ENCODE results near the gene SEMA6B.

SEMA6B gene

DNA sequence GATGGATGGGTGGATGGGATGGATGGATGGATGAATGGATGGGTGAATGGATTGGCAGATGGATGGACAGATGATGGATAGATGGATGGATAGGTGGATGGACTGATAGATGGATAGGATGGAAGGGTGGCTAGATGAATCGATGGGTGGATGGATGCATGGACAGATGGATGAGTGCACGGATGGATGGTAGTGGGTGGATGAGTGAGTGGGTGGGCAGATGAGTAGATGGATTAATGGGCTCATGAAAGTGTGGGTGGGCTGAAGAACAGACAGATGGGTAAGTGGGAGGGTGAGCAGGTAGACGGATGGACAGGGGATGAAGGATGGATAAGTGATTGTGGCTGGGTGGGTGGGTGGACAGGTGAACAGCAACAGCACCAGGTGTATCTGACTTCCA lies 5.7 kb downstream of the SEMA6B start:
- Mint-ChIP-seq H3K27me3 (ENCODE audit: low read depth) (peaks cover 8% of the 10 kb centered on the region), H3K4me1 (no peaks in the 10 kb centered on the region), H3K36me3 (ENCODE audit: low read depth) (peaks cover 36% of the 10 kb centered on the region), H3K9me3 (no peaks in the 10 kb centered on the region), H3K4me3 (no peak overlapping the region), H3K27ac (no peak overlapping the region)
- TF ChIP-seq, protein P1, sequence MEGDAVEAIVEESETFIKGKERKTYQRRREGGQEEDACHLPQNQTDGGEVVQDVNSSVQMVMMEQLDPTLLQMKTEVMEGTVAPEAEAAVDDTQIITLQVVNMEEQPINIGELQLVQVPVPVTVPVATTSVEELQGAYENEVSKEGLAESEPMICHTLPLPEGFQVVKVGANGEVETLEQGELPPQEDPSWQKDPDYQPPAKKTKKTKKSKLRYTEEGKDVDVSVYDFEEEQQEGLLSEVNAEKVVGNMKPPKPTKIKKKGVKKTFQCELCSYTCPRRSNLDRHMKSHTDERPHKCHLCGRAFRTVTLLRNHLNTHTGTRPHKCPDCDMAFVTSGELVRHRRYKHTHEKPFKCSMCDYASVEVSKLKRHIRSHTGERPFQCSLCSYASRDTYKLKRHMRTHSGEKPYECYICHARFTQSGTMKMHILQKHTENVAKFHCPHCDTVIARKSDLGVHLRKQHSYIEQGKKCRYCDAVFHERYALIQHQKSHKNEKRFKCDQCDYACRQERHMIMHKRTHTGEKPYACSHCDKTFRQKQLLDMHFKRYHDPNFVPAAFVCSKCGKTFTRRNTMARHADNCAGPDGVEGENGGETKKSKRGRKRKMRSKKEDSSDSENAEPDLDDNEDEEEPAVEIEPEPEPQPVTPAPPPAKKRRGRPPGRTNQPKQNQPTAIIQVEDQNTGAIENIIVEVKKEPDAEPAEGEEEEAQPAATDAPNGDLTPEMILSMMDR (IDR thresholded peaks at IDR 0.05; ENCODE audit: unreplicated experiment in 3 of 3): no peak

GRCh38 chr19:4553092-4553695 lies 6.3 kb downstream of the SEMA6B start:
- Mint-ChIP-seq H3K9me3 (no peaks in the 10 kb centered on the region), H3K4me3 (no peak overlapping the region), H3K27me3 (ENCODE audit: low read depth) (peaks cover 8% of the 10 kb centered on the region), H3K4me1 (no peaks in the 10 kb centered on the region), H3K36me3 (ENCODE audit: low read depth) (peaks cover 36% of the 10 kb centered on the region), H3K27ac (no peak overlapping the region)
- TF ChIP-seq, protein P1 (IDR thresholded peaks at IDR 0.05; ENCODE audit: unreplicated experiment in 3 of 3): no peak

DNA sequence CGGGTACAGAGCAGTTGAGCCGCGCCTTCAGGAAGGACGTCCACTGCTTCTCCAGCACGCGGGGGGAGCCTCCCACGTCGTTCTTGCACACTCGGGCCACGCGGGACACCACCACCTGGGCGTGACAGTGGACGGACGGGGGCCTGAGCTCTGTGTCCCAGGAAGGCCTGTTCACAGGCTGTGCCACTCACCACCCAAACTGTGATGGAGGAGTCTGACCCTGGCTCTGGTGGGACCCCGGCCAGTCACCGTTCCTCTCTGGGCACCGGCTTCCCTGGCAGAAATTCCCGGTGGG lies 7.0 kb downstream of the SEMA6B start:
- peaks cover 7% of the 10 kb centered on the region for H3K27me3 Mint-ChIP-seq (ENCODE audit: low read depth)
- H3K27ac Mint-ChIP-seq: no peak overlapping the region

DNA sequence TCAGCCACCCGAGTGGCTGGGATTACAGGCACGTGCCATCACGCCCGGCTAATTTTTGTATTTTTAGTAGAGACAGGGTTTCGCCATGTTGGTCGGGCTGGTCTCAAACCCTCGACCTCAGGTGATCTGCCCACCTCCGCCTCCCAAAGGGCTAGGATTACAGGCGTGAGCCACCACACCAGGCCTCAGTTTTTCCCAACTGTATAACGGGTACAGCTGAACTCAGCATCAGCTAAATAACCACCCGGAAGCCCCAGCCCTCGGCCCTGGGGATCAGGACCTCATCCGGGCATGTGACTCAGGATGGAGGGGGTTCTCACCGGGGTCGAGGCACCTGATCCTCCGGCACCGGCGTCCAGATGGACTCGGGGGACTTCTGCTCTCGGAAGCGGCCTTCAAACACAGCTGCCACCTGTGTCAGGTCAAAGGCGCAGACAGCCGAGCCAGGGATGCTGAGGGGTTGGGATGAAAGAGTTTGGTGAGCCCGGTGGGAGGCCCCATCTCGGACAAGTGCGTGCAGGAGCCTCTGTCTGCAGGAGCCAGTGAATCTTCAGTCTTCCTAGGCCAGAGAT lies 8.9 kb downstream of the SEMA6B start:
- H3K9me3 Mint-ChIP-seq: no peaks in the 10 kb centered on the region
- no peak overlapping the region for H3K27ac Mint-ChIP-seq
- peaks cover 5% of the 10 kb centered on the region for H3K27me3 Mint-ChIP-seq (ENCODE audit: low read depth)
- H3K36me3 Mint-ChIP-seq (ENCODE audit: low read depth): peaks cover 32% of the 10 kb centered on the region
- H3K4me3 Mint-ChIP-seq: no peak overlapping the region
- TF ChIP-seq, protein P1 (IDR thresholded peaks at IDR 0.05; ENCODE audit: unreplicated experiment in 3 of 3): no peak
- no peaks in the 10 kb centered on the region for H3K4me1 Mint-ChIP-seq

More for the DNA sequence above, 7.0 kb downstream of the SEMA6B start:
- Mint-ChIP-seq H3K4me3 (no peak overlapping the region), H3K9me3 (no peaks in the 10 kb centered on the region), H3K4me1 (no peaks in the 10 kb centered on the region), H3K36me3 (ENCODE audit: low read depth) (peaks cover 34% of the 10 kb centered on the region)
- TF ChIP-seq, protein P1 (IDR thresholded peaks at IDR 0.05; ENCODE audit: unreplicated experiment in 3 of 3): no peak

DNA sequence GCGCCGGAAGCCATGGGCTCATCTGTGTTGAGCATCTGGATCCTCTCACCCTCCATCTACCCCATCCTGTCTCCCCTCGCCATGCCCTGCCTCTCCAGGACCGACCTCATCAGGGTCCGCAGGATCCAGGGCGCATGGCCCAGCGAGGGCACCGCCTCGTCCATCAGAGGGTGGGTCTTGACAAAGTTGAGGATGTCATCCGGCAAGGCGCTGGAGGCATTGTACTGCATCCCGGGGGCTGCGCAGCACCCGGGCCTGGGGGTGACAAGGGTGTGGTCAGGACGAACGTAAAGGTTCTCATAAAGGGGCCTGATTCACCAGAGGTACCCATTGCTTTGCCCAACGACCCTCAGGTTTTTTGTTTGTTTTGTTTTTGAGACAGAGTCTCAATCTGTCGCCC lies 9.5 kb downstream of the SEMA6B start:
- no peaks in the 10 kb centered on the region for H3K4me1 Mint-ChIP-seq
- TF ChIP-seq, protein P1 (IDR thresholded peaks at IDR 0.05; ENCODE audit: unreplicated experiment in 3 of 3): no peak
- no peaks in the 10 kb centered on the region for H3K9me3 Mint-ChIP-seq
- H3K4me3 Mint-ChIP-seq: no peak overlapping the region
- H3K27me3 Mint-ChIP-seq (ENCODE audit: low read depth): peaks cover 5% of the 10 kb centered on the region
- H3K27ac Mint-ChIP-seq: no peak overlapping the region
- H3K36me3 Mint-ChIP-seq (ENCODE audit: low read depth): peaks cover 32% of the 10 kb centered on the region

DNA sequence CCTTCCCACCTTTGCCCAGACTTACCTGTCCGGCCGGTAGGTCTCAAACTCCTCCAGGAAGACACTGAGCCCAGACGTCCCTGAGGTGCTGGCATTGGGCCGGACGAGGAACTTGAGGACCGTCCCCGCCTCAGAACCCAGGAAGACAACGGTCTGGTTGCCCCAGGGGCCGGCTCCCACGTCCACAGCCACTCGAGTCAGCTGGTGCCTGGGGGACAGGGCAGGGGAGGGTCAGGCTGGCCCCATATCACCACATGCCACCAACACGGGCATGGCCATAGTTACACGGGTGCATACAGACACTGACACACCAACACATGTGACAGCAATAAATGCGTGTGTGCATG lies 11.3 kb downstream of the SEMA6B start:
- H3K36me3 Mint-ChIP-seq (ENCODE audit: low read depth): peaks cover 19% of the 10 kb centered on the region
- TF ChIP-seq, protein P1 (IDR thresholded peaks at IDR 0.05; ENCODE audit: unreplicated experiment in 3 of 3): no peak

More for the DNA sequence above, 11.3 kb downstream of the SEMA6B start:
- Mint-ChIP-seq H3K9me3 (no peaks in the 10 kb centered on the region), H3K27me3 (ENCODE audit: low read depth) (no peaks in the 10 kb centered on the region), H3K4me1 (no peaks in the 10 kb centered on the region), H3K27ac (no peak overlapping the region), H3K4me3 (no peak overlapping the region)
